Naive thymus-derived CD8-positive, alpha-beta T cell (primary cell): ENCODE measurements around the gene OCA2. TPM values are rescaled to one million over a fixed set of nuclear protein-coding genes. Genes with fewer than 3 reads are reported as not detected.
"Not testable (repeated sequence)": the region's sequence is repeated elsewhere in the genome, so short reads cannot be mapped to it uniquely, and the experiment has no call there.

Experiments used
- ATAC-seq, 2 donors: fragments of 150-1000 bp; cut with Tn5 transposase in 1 of 2; sonication (Bioruptor Pico), chemical (Tn5 transposase) in 1 of 2; 1 replicate in 1 of 2; 2 replicates in 1 of 2; pipeline ENCODE4 v1.10.0; 2021; ENCODE audit warnings: mild to moderate bottlenecking in 2 of 2, moderate library complexity in 2 of 2
- POLR2A ChIA-PET: fragments of 350-600 bp; sonication (Branson Sonifier 250); formaldehyde crosslinking; loops from one replicate; lab custom pipeline; 2021; ENCODE audit warnings: antibody characterized with exemption; lab: Charles Lee
- DNase-seq, 10 donors: peaks; one replicate each; pipeline versions ENCODE4 v3.0.0 to v3.0.0-alpha.2; 2020 to 2022
- H3K27ac Mint-ChIP-seq, 10 donors: one replicate each; pipeline ENCODE4 v1.8.0; 2020 to 2022; ENCODE audit warnings: mild to moderate bottlenecking in 10 of 10, mixed read lengths in 10 of 10, moderate library complexity in 4 of 10, inconsistent platforms in 1 of 10
- H3K27me3 Mint-ChIP-seq, 5 donors: one replicate each; pipeline ENCODE4 v1.8.0; 2021 to 2022; ENCODE audit warnings: mixed read lengths in 5 of 5
- H3K36me3 Mint-ChIP-seq, 3 donors: one replicate each; pipeline ENCODE4 v1.8.0; 2020 to 2022; ENCODE audit warnings: mixed read lengths in 3 of 3, mild to moderate bottlenecking in 2 of 3, inconsistent platforms in 1 of 3
- H3K4me1 Mint-ChIP-seq, 4 donors: one replicate each; pipeline ENCODE4 v1.8.0; 2021 to 2022; ENCODE audit warnings: mixed read lengths in 4 of 4
- H3K4me3 Mint-ChIP-seq, 10 donors: one replicate each; pipeline ENCODE4 v1.8.0; 2020 to 2022; ENCODE audit warnings: mild to moderate bottlenecking in 10 of 10, mixed read lengths in 10 of 10, moderate library complexity in 6 of 10, inconsistent platforms in 1 of 10
- H3K9me3 Mint-ChIP-seq, 9 donors: one replicate each; pipeline ENCODE4 v1.8.0; 2020 to 2022; ENCODE audit warnings: mixed read lengths in 9 of 9, mild to moderate bottlenecking in 3 of 9, inconsistent platforms in 1 of 9, moderate library complexity in 1 of 9
- polyA plus RNA-seq, 3 donors: library from polyadenylated mRNA; unstranded; fragments of 300-500 nt; fragmentation: Illumina TruSeq; gene quantifications; one replicate each; pipeline ENCODE4 v1.2.3, GENCODE V29; 2021
- total RNA-seq, 8 experiments: library from RNA in 2 of 8; stranded (reverse) in 2 of 8; gene quantifications; one replicate each; pipeline ENCODE4 v1.2.3 and lab custom pipeline; 2021 to 2026

The OCA2 gene
- total and polyA plus RNA-seq, 5 experiments from 2014 or later: not detected

DNA sequence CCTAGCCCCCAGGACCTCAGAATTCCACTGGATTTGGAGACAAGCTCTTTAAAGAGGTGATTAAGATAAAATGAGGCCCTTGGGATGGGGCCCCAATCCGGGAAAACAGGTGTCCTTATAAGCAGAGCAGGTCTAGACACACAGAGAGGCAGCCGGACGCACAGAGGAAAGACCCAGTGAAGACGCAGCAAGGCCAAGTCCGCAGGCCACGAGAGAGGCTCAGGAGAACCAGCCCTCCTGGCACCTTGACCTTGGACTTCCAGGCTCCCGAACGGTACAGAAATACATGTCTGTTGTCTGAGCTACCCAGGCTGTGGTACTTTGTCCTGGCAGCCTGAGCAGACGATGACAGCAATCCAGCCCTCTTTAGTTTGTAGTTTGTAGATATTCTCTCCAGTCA lies 324.5 kb downstream of the OCA2 start:
- no peak for DNase-seq
- H3K27ac Mint-ChIP-seq: no peak overlapping the region
- peaks cover 2 to 12% (median 5%) of the 10 kb centered on the region in 9 donors for H3K9me3 Mint-ChIP-seq
- no peak for ATAC-seq
- peaks cover 0 to 5% (median 0%) of the 10 kb centered on the region in 3 donors for H3K36me3 Mint-ChIP-seq
- H3K4me3 Mint-ChIP-seq: no peak overlapping the region
- H3K4me1 Mint-ChIP-seq: no peaks in the 10 kb centered on the region
- POLR2A ChIA-PET: no interaction called here
- H3K27me3 Mint-ChIP-seq: peaks cover 0 to 8% (median 0%) of the 10 kb centered on the region in 5 donors

DNA sequence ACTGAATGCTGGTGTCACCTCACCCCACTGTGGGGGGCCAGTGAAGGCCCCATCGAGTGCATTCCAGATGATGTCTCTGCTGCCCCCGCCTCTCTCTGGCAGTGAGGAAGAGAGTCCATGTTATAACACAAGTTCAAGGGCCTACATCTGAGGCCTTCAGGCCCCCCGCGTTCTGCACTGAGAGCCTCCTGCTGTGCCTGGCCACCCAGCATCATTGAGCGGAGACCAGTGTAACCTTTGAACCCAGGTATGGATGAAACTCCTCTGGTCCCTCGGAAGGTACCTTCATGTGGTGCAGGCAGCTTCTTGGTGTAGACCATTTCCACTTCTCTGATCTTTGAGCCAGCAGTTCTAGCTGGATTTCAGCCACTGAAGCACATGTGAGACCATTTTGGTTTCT lies 324.9 kb downstream of the OCA2 start:
- no peaks in the 10 kb centered on the region for H3K4me1 Mint-ChIP-seq
- H3K27me3 Mint-ChIP-seq: peaks cover 0 to 8% (median 0%) of the 10 kb centered on the region in 5 donors
- no peak overlapping the region for H3K4me3 Mint-ChIP-seq
- ATAC-seq (no peak), DNase-seq (no peak)
- peaks cover 0 to 5% (median 0%) of the 10 kb centered on the region in 3 donors for H3K36me3 Mint-ChIP-seq
- no peak overlapping the region for H3K27ac Mint-ChIP-seq
- POLR2A ChIA-PET: no interaction called here
- peaks cover 0 to 12% (median 6%) of the 10 kb centered on the region in 9 donors for H3K9me3 Mint-ChIP-seq

DNA sequence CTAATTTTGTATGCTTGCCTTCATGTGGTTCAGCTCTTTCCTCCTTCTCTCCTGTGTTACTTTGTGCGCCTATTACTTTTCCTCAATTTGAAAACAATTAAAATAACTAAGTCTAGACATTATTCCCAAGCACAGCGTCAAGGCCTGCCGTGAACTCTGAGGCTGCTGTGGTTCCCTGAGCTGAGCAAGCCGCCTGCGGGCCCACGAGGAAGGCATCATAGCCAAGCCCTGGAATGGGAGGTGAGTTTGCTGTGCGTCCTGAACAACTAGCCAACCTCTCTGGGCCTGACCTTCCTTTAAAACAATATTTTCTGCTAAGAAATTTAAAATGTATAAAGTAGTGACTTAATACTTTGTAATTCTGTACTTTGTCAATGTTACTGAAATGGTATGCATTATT lies 327.2 kb downstream of the OCA2 start:
- Mint-ChIP-seq H3K27me3 (peaks cover 0 to 10% (median 0%) of the 10 kb centered on the region in 5 donors), H3K36me3 (peaks cover 0 to 6% (median 0%) of the 10 kb centered on the region in 3 donors), H3K27ac (no peak overlapping the region), H3K4me1 (peaks cover 0 to under 1% (median 0%) of the 10 kb centered on the region in 4 donors), H3K4me3 (no peak overlapping the region), H3K9me3 (peaks cover 0 to 23% (median 10%) of the 10 kb centered on the region in 9 donors)
- ATAC-seq (no peak), DNase-seq (no peak)
- POLR2A ChIA-PET: no interaction called here

DNA sequence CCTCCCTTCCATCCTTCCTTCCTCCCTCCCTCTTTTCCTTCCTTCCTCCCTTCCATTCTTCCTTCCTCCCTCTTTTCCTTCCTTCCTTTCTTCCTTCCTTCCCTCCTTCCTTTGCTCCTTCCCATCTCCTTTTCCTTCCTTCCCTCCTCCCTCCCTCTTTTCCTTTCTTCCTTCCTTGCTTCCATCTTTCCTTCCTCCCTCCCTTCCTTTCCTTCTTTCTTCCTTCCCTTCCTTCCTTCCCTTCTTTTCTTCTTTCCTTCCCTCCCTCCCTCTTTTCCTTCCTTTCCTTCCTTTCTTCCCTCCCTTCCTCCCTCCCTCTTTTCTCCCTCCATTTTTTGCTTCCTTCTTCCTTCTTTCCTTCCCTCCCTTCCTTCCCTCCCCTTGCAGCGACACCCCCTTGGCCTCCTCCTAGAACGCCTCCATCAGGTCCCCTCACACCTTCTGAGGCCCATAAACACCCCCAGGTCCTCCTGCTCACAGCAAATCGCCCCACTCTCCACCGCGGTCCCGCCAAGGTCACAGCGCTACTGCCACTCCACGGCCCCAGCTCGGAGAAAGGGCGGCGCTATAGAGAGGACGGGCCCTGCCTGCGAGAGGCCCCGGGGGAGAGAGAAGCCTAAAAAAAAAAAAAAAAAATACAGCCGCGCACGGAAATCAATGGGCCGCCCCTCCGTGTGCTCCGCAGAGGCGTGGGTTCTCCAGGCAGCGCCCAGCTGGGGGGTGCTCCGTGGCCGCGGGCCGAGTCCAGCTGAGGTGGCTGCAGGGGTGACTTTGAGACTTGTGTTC lies 328.2 kb downstream of the OCA2 start:
- Mint-ChIP-seq H3K9me3 (peaks cover 0 to 26% (median 13%) of the 10 kb centered on the region in 9 donors), H3K36me3 (peaks cover 0 to 8% (median 0%) of the 10 kb centered on the region in 3 donors), H3K27ac (peak overlapping the region in 1 of 10 donors; percentile 59), H3K27me3 (peaks cover 0 to 4% (median 0%) of the 10 kb centered on the region in 5 donors), H3K4me1 (peaks cover 0 to 2% (median 0%) of the 10 kb centered on the region in 4 donors), H3K4me3 (no peak overlapping the region)
- DNase-seq: no peak
- ATAC-seq: no peak
- POLR2A ChIA-PET: no interaction called here

DNA sequence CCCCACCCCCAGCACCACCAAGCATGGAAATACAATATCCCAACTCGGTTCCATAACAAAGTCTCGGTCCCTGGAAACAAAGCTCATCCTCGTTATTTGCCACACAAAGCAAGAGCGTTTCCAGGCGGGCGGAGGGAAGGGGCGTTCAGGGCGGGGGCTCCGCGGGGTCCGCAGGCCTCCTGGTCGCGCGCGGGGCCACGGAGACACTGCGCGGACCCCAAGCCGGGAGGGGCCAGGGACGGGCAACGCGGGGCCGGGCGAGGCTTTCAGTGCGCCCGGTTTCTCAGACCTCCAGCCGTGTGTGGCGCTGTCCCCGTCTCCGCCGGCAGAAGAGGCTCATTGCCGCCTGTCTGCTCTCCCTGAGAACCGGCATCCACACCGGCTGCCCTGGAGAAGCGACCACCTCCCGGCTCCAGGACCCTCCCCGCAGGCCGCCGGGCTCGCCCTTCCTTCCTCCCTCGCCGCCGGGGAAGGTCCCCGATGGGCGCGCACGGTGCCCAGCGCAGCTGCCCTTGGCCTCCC lies 329.0 kb downstream of the OCA2 start:
- DNase-seq: no peak
- POLR2A ChIA-PET: no interaction called here
- peaks cover 0 to 8% (median 0%) of the 10 kb centered on the region in 3 donors for H3K36me3 Mint-ChIP-seq
- no peak overlapping the region for H3K27ac Mint-ChIP-seq
- peaks cover 0 to 4% (median 0%) of the 10 kb centered on the region in 5 donors for H3K27me3 Mint-ChIP-seq
- no peak overlapping the region for H3K4me3 Mint-ChIP-seq
- H3K9me3 Mint-ChIP-seq: peaks cover 0 to 24% (median 13%) of the 10 kb centered on the region in 9 donors
- no peak for ATAC-seq
- peaks cover 0 to 2% (median 0%) of the 10 kb centered on the region in 4 donors for H3K4me1 Mint-ChIP-seq

DNA sequence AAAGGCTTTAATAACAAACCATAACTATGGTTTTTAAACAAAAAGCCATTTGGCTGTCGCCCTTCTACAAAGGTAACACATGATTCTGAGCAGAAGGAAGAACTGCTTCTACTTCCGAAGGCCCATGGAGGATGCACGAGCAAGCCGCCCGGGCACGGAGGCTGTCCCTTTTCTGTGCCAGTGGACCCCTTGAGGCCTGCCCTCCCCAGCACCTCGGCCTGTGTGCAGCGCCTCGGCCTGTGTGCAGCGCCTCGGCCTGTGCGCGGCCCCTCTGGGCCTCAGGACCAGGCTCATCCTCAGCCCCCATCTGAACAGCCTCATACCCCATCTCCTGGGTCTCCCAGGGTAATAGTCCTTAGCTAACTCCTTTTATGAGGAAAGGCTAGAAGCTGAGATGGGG lies 329.5 kb downstream of the OCA2 start:
- Mint-ChIP-seq H3K4me1 (peaks cover 0 to 2% (median 0%) of the 10 kb centered on the region in 4 donors), H3K9me3 (peaks cover 0 to 24% (median 13%) of the 10 kb centered on the region in 9 donors), H3K36me3 (peaks cover 0 to 8% (median 0%) of the 10 kb centered on the region in 3 donors), H3K27ac (no peak overlapping the region), H3K4me3 (no peak overlapping the region), H3K27me3 (peaks cover 0 to 4% (median 0%) of the 10 kb centered on the region in 5 donors)
- DNase-seq (no peak), ATAC-seq (no peak)
- POLR2A ChIA-PET: no interaction called here

DNA sequence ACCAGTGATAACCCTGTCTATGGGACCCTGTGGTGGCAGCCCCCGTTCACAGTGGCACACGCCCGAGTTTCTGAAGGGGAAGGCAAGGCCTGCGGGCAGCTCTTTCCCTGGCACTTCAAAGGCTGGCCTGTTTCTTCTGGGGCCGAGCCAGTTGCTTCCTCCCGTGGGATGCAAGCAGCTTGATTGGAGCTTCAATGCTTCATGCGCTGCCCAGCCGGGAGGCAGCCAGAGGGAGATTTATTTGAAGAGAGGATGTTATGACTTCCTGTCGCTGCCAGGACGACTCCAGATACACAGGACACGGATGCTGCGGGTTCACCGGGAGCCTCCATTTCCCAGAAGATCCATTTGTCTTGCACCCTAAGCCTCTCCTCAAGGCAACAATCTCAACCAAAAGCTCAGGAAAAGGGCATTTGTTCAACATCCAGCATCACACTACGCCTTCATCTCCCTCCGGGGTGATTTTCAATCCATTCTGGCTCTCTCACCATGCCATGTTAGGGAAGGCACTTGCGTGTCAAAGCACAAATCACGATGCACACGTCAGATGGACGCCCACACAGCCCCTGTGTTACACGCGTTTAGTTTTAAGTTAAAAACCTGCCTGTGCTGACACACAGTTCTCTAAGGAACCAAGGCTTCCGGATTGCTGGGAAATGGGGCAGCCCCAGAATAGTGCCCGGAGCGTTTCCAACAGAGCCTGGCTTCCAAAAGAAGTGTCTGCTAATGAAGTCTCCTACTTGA lies 330.2 kb downstream of the OCA2 start:
- no peak overlapping the region for H3K27ac Mint-ChIP-seq
- DNase-seq (no peak), ATAC-seq (no peak)
- H3K9me3 Mint-ChIP-seq: peaks cover 0 to 24% (median 13%) of the 10 kb centered on the region in 9 donors
- H3K27me3 Mint-ChIP-seq: peaks cover 0 to 4% (median 0%) of the 10 kb centered on the region in 5 donors
- H3K4me3 Mint-ChIP-seq: no peak overlapping the region
- POLR2A ChIA-PET: no interaction called here
- peaks cover 0 to 3% (median 0%) of the 10 kb centered on the region in 4 donors for H3K4me1 Mint-ChIP-seq
- H3K36me3 Mint-ChIP-seq: peaks cover 0 to 8% (median 0%) of the 10 kb centered on the region in 3 donors

DNA sequence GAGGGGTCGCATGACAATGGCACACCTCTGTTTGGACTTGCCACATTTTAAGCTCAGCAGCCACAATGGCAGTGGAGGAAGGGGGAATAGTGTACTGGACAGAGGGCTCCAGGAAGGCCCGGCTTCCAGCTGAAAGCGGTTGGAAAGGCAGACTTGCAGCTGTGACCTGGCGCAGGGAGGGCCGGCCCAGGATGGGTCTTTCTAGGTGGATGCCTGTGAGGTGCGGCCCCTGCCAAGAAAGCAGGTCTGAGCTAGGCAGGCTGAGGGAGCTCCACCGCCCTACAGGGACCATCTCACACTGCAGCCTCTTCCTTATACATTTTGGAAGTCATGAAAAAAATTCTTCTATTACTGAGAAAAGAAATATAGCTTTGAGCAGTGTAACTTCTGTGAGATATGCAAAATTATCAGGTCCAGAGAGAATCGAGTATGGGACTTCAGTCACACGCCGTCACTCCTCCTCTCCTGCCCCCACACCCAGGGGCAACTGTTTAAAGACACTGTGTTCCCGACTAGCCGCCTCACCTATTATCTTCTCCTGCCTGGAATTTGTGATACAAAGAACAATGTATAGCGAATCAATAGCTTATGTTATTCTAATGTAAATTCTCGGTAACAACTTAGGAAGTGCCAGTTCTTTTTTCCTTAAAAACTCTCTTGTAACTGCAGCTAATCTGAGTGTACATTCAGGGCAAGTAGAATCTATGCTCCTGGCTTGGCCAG lies 331.0 kb downstream of the OCA2 start:
- Mint-ChIP-seq H3K36me3 (peaks cover 0 to 8% (median 0%) of the 10 kb centered on the region in 3 donors), H3K4me3 (no peak overlapping the region), H3K4me1 (peaks cover 0 to 3% (median 0%) of the 10 kb centered on the region in 4 donors), H3K9me3 (peaks cover 0 to 26% (median 13%) of the 10 kb centered on the region in 9 donors), H3K27ac (no peak overlapping the region), H3K27me3 (peaks cover 0 to 4% (median 0%) of the 10 kb centered on the region in 5 donors)
- POLR2A ChIA-PET: no interaction called here
- ATAC-seq (no peak), DNase-seq (no peak)

DNA sequence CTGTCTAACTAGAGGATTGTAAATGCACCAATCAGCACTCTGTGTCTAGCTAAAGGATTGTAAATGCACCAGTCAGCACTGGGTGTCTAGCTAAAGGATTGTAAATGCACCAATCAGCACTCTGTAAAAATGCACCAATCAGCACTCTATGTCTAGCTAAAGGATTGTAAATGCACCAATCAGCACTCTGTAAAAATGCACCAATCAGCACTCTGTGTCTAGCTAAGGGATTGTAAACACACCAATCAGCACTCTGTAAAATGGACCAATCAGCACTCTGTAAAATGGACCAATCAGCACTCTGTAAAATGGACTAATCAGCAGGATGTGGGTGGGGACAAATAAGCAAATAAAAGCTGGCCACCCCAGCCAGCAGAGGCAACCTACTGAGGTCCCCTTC lies 331.7 kb downstream of the OCA2 start:
- H3K27ac Mint-ChIP-seq, ATAC-seq, H3K4me1 Mint-ChIP-seq, DNase-seq, POLR2A ChIA-PET, H3K27me3 Mint-ChIP-seq, H3K36me3 Mint-ChIP-seq, H3K4me3 Mint-ChIP-seq: not testable (repeated sequence)
- peaks cover 0 to 26% (median 13%) of the 10 kb centered on the region in 9 donors for H3K9me3 Mint-ChIP-seq

DNA sequence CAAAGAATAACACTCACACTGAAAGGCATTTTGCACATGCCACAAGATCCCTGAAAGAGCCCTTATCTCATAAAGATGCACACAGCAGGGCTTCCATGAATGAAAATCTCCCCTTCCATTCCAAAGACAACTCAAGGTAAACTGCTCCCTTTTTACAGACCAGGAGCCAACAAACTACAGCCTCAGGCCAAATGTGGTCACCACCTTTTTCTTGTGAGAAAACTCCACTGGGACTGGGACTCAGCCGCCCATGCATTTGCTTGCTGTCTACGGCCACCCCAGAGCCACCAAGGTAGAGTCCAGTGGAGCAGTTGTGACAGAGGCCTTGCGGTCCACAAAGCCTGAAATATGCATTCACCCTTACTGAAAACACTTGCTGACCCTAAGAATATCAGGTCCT lies 334.8 kb downstream of the OCA2 start:
- no peak overlapping the region for H3K27ac Mint-ChIP-seq
- H3K36me3 Mint-ChIP-seq: peaks cover 0 to 4% (median 0%) of the 10 kb centered on the region in 3 donors
- H3K4me1 Mint-ChIP-seq: peaks cover 0 to 3% (median 0%) of the 10 kb centered on the region in 4 donors
- POLR2A ChIA-PET: no interaction called here
- ATAC-seq: no peak
- peaks cover 0 to 18% (median 9%) of the 10 kb centered on the region in 9 donors for H3K9me3 Mint-ChIP-seq
- DNase-seq: no peak
- H3K4me3 Mint-ChIP-seq: no peak overlapping the region
- peaks cover 0 to 7% (median 0%) of the 10 kb centered on the region in 5 donors for H3K27me3 Mint-ChIP-seq

DNA sequence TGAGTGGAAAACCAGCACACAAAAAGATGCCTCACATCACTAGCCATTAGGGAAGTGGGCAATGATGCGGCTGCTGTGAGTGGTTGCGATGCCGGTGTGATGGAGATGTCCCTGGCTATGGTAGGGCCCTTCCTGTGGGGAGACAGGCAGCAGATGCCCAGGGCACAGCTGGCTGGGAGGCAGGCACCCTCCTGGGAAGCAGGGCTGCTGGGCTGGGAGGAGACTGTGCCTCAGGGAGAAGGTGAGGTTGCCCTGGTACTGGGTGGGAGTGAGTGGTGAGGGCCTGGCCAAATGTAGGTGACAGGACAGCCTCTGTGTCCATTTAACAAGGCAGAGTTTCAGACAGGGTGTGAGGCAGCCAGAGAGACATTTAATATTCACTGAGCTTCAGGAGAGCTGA lies 335.6 kb downstream of the OCA2 start:
- H3K27ac Mint-ChIP-seq: no peak overlapping the region
- peaks cover 0 to 3% (median 0%) of the 10 kb centered on the region in 4 donors for H3K4me1 Mint-ChIP-seq
- no peak overlapping the region for H3K4me3 Mint-ChIP-seq
- ATAC-seq: no peak
- no peak for DNase-seq
- H3K27me3 Mint-ChIP-seq: peaks cover 0 to 8% (median 0%) of the 10 kb centered on the region in 5 donors
- POLR2A ChIA-PET: no interaction called here
- peaks cover 0 to 4% (median 0%) of the 10 kb centered on the region in 3 donors for H3K36me3 Mint-ChIP-seq
- peaks cover 0 to 17% (median 8%) of the 10 kb centered on the region in 9 donors for H3K9me3 Mint-ChIP-seq

DNA sequence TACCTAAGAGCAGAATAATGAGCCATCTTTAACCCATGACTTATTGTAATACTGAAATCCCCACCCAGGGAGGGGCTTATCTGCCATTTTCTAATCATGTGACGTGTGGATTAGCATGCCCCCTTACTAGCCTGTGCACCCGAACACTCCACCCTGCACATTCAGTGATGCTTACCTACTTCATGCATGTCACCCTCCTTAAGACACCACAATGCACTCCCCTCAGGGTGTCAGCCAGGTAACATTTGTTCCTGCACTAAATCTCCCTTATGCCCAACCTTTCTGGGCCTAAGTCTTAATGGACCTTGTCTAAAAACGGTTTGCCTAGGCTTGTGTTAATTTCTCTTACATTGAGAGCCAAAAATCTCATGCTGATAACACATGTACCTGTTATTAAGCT lies 336.6 kb downstream of the OCA2 start:
- Mint-ChIP-seq H3K9me3 (peaks cover 0 to 12% (median 9%) of the 10 kb centered on the region in 9 donors), H3K27ac (no peak overlapping the region), H3K36me3 (peaks cover 0 to 8% (median 0%) of the 10 kb centered on the region in 3 donors), H3K4me1 (peaks cover 0 to 3% (median 0%) of the 10 kb centered on the region in 4 donors), H3K4me3 (no peak overlapping the region), H3K27me3 (peaks cover 0 to 10% (median 0%) of the 10 kb centered on the region in 5 donors)
- POLR2A ChIA-PET: no interaction called here
- DNase-seq (no peak), ATAC-seq (no peak)
